ACC112 (cell line): Measurements from ENCODE around the gene SMIM10.
"Not testable (repeated sequence)": the region's sequence is repeated elsewhere in the genome, so short reads cannot be mapped to it uniquely, and the experiment has no call there.

ENCODE experiments used
- H2AFZ ChIP-seq: fragments of 200-600 bp; sonication (generic); one replicate; pipeline ENCODE4 v1.6.0; 2017; ENCODE audit warnings: antibody characterized with exemption, low read length; ENCODE audit not compliant: unreplicated experiment
- H3K27ac ChIP-seq: fragments of 200-600 bp; sonication (generic); 2 replicates; pipeline ENCODE4 v1.5.1; 2014; ENCODE audit warnings: low read depth, mild to moderate bottlenecking, antibody characterized with exemption, low read length, moderate library complexity
- H3K27me3 ChIP-seq: fragments of 200-600 bp; sonication (generic); 2 replicates; pipeline ENCODE4 v1.6.1; 2014; ENCODE audit warnings: mild to moderate bottlenecking, antibody characterized with exemption, low read length, moderate library complexity, mixed read lengths; ENCODE audit not compliant: insufficient read depth
- H3K36me3 ChIP-seq: fragments of 200-600 bp; sonication (generic); 2 replicates; pipeline ENCODE4 v1.6.1; 2016; ENCODE audit warnings: mild to moderate bottlenecking, antibody characterized with exemption, low read length, moderate library complexity, mixed read lengths; ENCODE audit not compliant: insufficient read depth
- H3K4me1 ChIP-seq: fragments of 200-600 bp; sonication (generic); one replicate; pipeline ENCODE4 v1.6.1; 2016; ENCODE audit warnings: low read length, mixed read lengths; ENCODE audit not compliant: insufficient read depth, unreplicated experiment, control insufficient read depth
- H3K4me3 ChIP-seq: fragments of 200-600 bp; sonication (generic); 2 replicates; pipeline ENCODE4 v1.5.1; 2014; ENCODE audit warnings: mild to moderate bottlenecking, low read depth, low read length
- H3K79me2 ChIP-seq: fragments of 200-600 bp; sonication (generic); one replicate; pipeline ENCODE4 v1.6.0; 2016; ENCODE audit warnings: low read length; ENCODE audit not compliant: control insufficient read depth, unreplicated experiment, insufficient read depth

Gene SMIM10

GRCh38 chrX:135010921-135011320, 20.1 kb downstream of the SMIM10 start:
- no peak overlapping the region for H3K4me3 ChIP-seq
- no peak overlapping the region for H2AFZ ChIP-seq
- H3K79me2 ChIP-seq = no peaks in the 10 kb centered on the region
- no peaks in the 10 kb centered on the region for H3K4me1 ChIP-seq
- H3K27ac ChIP-seq = no peak overlapping the region
- no peaks in the 10 kb centered on the region for H3K36me3 ChIP-seq
- H3K27me3 ChIP-seq = no peaks in the 10 kb centered on the region

GRCh38 chrX:135015523-135016245, 24.9 kb downstream of the SMIM10 start:
- peaks cover 2% of the 10 kb centered on the region for H3K4me1 ChIP-seq
- H3K36me3 ChIP-seq = no peaks in the 10 kb centered on the region
- peaks cover under 1% of the 10 kb centered on the region for H3K79me2 ChIP-seq
- H3K27ac ChIP-seq = no peak overlapping the region
- no peaks in the 10 kb centered on the region for H3K27me3 ChIP-seq
- H3K4me3 ChIP-seq = no peak overlapping the region
- H2AFZ ChIP-seq = no peak overlapping the region

DNA sequence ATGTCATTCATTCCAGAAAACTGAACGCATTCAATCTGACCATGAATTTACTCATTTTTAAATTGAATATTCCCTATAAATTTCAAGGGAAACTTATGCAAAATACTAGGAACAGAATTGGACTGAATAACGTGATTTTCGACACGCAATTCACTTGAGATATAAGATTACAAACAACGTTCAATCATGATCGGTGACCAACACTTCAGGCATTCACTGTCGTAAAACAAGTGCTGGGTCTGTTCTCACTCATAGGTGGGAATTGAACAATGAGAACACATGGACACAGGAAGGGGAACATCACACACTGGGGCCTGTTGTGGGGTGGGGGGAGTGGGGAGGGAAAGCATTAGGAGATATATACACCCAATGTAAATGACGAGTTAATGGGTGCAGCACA, 29.1 kb downstream of the SMIM10 start:
- H3K79me2 ChIP-seq = peaks cover 19% of the 10 kb centered on the region
- H2AFZ ChIP-seq, H3K4me1 ChIP-seq, H3K27ac ChIP-seq, H3K27me3 ChIP-seq, H3K4me3 ChIP-seq, H3K36me3 ChIP-seq: not testable (repeated sequence)

DNA sequence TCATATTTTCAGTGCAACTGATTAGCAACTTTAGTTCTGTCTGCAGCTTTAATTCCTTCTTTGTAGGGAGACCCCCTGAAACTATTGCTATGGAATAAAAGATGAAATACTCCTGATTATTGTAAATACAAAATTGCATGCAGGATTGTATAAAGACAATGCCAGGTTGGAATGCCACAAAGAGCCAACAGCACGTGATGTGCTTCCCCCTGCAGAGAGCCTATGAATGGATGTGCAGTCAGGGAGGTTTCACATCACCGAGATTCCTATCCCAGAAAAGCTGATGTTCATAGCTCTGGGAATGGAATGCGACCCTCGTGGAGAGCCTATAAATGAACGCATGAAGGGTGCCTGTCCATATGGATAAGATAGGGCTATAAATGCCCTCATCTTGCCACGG, 33.0 kb downstream of the SMIM10 start:
- H3K27ac ChIP-seq, H3K27me3 ChIP-seq, H2AFZ ChIP-seq, H3K36me3 ChIP-seq, H3K4me3 ChIP-seq, H3K4me1 ChIP-seq: not testable (repeated sequence)
- peaks cover 21% of the 10 kb centered on the region for H3K79me2 ChIP-seq

DNA sequence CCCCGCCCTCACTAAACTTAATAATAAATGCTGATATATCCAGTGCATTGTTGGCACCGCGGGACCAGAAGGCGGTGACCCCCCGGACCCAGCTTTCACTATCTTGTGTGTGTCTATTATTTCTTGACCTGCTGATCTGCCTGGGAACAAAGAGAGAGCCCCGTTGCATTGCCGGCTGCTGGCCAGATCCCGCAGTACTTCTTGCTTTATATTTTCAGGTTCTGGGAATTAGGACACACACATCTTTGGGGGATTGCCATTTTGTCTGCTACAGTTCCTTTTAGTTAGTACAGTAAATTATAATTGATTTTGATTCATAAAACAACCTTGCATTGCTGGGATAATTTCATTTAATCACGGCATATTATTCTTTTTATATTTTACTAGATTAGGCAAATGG, 33.7 kb downstream of the SMIM10 start:
- Histone ChIP-seq H3K27ac (no peak overlapping the region), H3K4me3 (no peak overlapping the region), H3K4me1 (peaks cover 10% of the 10 kb centered on the region), H3K27me3 (no peaks in the 10 kb centered on the region), H3K36me3 (no peaks in the 10 kb centered on the region), H2AFZ (no peak overlapping the region), H3K79me2 (peaks cover 21% of the 10 kb centered on the region)

DNA sequence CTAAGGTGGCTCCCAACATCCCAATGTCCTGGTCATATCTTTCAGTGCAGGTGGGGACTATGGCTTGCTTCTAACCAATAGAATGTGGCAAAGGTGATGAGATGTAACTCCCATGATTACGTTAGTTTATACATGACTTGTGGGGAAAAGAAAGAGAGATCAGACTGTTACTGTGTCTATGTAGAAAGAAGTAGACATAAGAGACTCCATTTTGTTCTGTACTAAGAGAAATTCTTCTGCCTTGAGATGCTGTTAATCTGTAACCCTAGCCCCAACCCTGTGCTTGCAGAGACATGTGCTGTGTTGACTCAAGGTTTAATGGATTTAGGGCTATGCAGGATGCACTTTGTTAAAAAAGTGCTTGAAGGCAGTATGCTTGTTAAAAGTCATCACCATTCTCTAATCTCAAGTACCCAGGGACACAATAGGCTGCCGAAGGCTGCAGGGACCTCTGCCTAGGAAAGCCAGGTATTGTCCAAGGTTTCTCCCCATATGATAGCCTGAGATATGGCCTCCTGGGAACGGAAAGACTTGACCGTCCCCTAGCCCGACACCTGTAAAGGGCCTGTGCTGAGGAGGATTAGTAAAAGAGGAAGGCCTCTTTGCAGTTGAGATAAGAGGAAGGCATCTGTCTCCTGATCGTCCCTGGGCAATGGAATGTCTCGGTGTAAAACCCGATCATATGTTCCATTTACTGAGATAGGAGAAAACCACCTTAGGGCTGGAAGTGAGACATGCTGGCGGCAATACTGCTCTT, 39.6 kb downstream of the SMIM10 start:
- not testable (repeated sequence) for H3K4me1 ChIP-seq, H3K27ac ChIP-seq, H3K36me3 ChIP-seq, H2AFZ ChIP-seq, H3K27me3 ChIP-seq, H3K4me3 ChIP-seq
- H3K79me2 ChIP-seq = peaks cover 17% of the 10 kb centered on the region

- H3K36me3 ChIP-seq, H3K4me3 ChIP-seq, H3K27ac ChIP-seq: not testable (repeated sequence)
These were observed 50.6 kb downstream of the SMIM10 start for GRCh38 chrX:135041149-135042123.

More at GRCh38 chrX:135041149-135042123, 50.6 kb downstream of the SMIM10 start:
- H3K4me1 ChIP-seq, H3K27me3 ChIP-seq, H3K79me2 ChIP-seq, H2AFZ ChIP-seq: not testable (repeated sequence)
